Measurements from ENCODE around the gene SPAG9.

Gene SPAG9

DNA sequence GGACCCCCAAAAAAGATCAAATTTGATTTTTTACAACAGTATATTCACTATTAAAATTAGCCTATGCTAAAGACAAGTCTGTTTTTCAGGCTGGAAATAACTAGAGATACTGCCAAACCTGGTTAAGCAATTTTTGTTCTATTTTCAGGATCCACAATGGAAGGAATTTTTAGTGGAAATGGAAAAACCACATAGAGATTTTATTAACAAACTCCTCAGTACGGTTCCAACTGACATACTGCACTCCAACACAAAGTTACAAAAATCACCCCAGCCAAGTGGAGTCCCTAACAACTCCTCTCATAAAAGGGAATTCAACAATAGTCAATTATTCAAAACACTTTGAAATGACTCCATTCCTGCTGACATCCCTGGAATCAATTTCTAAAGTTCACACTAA, 152.9 kb downstream of the SPAG9 start:
- H3K27ac ChIP-seq (ENCODE audit: low read depth, low read length) = no peak overlapping the region
- no peaks in the 10 kb centered on the region for H4K20me1 ChIP-seq (ENCODE audit: control insufficient read depth, insufficient read depth, low read depth, low read length)
- TF ChIP-seq CTCF (IDR thresholded peaks at IDR 0.05; ENCODE audit: low read depth, low read length, poor library complexity, severe bottlenecking) = no peak
- no peaks in the 10 kb centered on the region for H3K9me3 ChIP-seq (ENCODE audit: control insufficient read depth, insufficient read depth, low read length)
- H3K79me2 ChIP-seq (ENCODE audit: control insufficient read depth, low read length) = no peaks in the 10 kb centered on the region
- no peaks in the 10 kb centered on the region for H3F3A ChIP-seq (ENCODE audit: control insufficient read depth, insufficient read depth)
- H3K4me3 ChIP-seq (ENCODE audit: low read length) = no peak overlapping the region
- H3K9me2 ChIP-seq (replicated peaks; ENCODE audit: control insufficient read depth, low read length) = no peaks in the 10 kb centered on the region
- no peak overlapping the region for H3K4me2 ChIP-seq (ENCODE audit: low read length)
- peaks cover 22% of the 10 kb centered on the region for H3K4me1 ChIP-seq (ENCODE audit: control insufficient read depth, low read length)
- no peaks in the 10 kb centered on the region for H3K27me3 ChIP-seq (ENCODE audit: control insufficient read depth, low read length)
- H3K36me3 ChIP-seq (ENCODE audit: control insufficient read depth, low read length) = peaks cover 43% of the 10 kb centered on the region

DNA sequence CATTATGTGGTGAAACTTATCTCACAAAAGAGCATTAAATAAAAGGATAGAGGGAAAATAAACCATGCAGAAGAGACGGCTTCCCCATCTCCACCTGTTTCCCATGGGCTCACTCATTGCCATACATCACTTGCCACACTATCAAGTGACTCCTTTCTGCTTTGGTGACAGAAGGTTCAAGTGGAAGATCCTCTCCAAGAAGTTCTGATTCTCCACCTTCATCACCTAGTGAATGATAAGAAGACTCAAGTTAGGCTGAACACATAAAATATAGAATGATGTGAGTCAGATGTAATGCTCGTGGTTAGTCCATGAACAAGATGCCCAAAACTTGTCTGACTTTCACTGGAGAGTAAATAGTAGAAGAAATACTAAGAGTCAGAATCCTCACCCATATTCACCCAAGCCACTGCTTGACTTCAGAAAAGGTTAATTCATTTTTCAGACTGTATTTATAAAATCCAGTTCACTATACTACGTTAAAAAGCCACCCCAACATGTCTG, 154.5 kb downstream of the SPAG9 start:
- peaks cover 43% of the 10 kb centered on the region for H3K36me3 ChIP-seq (ENCODE audit: control insufficient read depth, low read length)
- no peaks in the 10 kb centered on the region for H3K9me2 ChIP-seq (replicated peaks; ENCODE audit: control insufficient read depth, low read length)
- no peaks in the 10 kb centered on the region for H3K79me2 ChIP-seq (ENCODE audit: control insufficient read depth, low read length)
- H3K4me1 ChIP-seq (ENCODE audit: control insufficient read depth, low read length) = peaks cover 22% of the 10 kb centered on the region
- no peaks in the 10 kb centered on the region for H4K20me1 ChIP-seq (ENCODE audit: control insufficient read depth, insufficient read depth, low read depth, low read length)
- no peaks in the 10 kb centered on the region for H3K27me3 ChIP-seq (ENCODE audit: control insufficient read depth, low read length)
- H3K9me3 ChIP-seq (ENCODE audit: control insufficient read depth, insufficient read depth, low read length) = no peaks in the 10 kb centered on the region
- TF ChIP-seq EZH2phosphoT487 (IDR thresholded peaks at IDR 0.05; ENCODE audit: borderline replicate concordance, low read length) (no peak), CTCF (IDR thresholded peaks at IDR 0.05; ENCODE audit: low read depth, low read length, poor library complexity, severe bottlenecking) (no peak)
- no peak overlapping the region for H3K4me2 ChIP-seq (ENCODE audit: low read length)
- no peak overlapping the region for H3K27ac ChIP-seq (ENCODE audit: low read depth, low read length)
- no peaks in the 10 kb centered on the region for H3F3A ChIP-seq (ENCODE audit: control insufficient read depth, insufficient read depth)
- H3K4me3 ChIP-seq (ENCODE audit: low read length) = no peak overlapping the region

DNA sequence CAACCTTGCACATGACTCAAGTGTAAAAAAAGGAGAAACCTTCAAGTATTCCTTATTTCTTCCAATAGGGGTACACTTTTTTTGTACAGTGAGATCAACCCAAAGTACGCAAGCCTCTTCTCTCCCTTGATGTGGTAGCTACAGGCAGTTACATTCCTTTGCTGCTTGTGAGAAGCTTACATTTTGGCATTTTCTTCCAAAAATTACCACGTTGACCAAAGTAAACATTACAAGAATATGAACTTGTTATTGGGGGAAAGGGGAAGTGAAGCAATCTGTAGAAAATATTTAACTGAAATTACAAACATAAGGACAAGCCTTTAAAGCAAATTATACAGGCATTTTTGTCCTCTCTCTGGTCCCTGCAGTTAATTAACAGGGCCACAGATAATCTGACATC, 157.5 kb downstream of the SPAG9 start:
- H3K79me2 ChIP-seq (ENCODE audit: control insufficient read depth, low read length) = no peaks in the 10 kb centered on the region
- no peak overlapping the region for H3K4me2 ChIP-seq (ENCODE audit: low read length)
- no peak overlapping the region for H3K27ac ChIP-seq (ENCODE audit: low read depth, low read length)
- peaks cover 24% of the 10 kb centered on the region for H3K36me3 ChIP-seq (ENCODE audit: control insufficient read depth, low read length)
- no peak overlapping the region for H3K4me3 ChIP-seq (ENCODE audit: low read length)
- H3F3A ChIP-seq (ENCODE audit: control insufficient read depth, insufficient read depth) = peaks cover 3% of the 10 kb centered on the region; the same call in 1 of the 2 replicates
- TF ChIP-seq EZH2phosphoT487 (IDR thresholded peaks at IDR 0.05; ENCODE audit: borderline replicate concordance, low read length) = no peak
- TF ChIP-seq CTCF (IDR thresholded peaks at IDR 0.05; ENCODE audit: low read depth, low read length, poor library complexity, severe bottlenecking) = no peak
- peaks cover 21% of the 10 kb centered on the region for H3K4me1 ChIP-seq (ENCODE audit: control insufficient read depth, low read length)
- no peaks in the 10 kb centered on the region for H3K9me3 ChIP-seq (ENCODE audit: control insufficient read depth, insufficient read depth, low read length)
- H3K9me2 ChIP-seq (replicated peaks; ENCODE audit: control insufficient read depth, low read length) = no peaks in the 10 kb centered on the region
- no peaks in the 10 kb centered on the region for H4K20me1 ChIP-seq (ENCODE audit: control insufficient read depth, insufficient read depth, low read depth, low read length)
- no peaks in the 10 kb centered on the region for H3K27me3 ChIP-seq (ENCODE audit: control insufficient read depth, low read length)
